ENCODE data around the gene ANKRD33B.

Gene ANKRD33B

DNA sequence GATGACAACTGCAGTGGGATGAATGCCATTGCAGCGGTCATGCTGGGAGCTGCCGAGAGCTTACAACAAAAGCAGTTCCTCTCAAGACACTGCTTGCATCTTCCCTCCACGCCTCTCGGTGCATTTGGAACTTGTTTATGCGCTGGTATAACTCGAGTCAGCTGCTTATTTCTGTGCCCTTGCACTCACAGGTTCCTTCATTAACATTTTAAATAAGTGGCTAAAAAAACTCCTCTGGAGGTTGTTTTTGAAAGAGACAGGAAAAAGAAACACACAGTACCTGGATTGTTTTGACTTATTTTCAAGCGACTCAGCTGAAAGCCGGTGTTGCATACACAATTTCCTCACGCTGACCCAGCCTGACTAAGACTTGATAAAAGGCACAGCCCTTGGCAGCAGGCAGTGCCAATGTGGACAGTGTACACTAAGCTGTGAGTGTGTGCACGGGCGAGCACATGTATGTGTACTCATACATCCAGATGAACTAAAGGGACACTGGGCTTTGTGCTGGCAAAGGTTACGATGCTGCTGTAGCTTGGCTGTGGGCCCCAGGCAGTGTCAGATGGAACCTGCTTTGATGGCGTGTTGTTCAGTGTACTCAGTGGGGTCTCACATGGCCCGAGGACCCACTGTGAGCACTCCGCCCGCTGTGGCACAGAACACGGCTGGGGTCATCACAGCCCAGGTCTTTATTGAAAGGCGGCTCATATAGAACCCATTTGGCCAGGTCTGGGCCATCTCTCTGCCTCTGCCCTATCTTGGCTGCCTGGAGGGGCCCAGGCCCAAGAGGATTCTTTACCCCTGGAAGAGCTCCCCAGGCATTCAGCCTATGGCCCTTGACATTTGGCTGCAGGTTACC, 92.3 kb downstream of the ANKRD33B start:
- Histone ChIP-seq H3K4me2 (ENCODE audit: insufficient read depth, low read length) (no peak overlapping the region), H3K9me3 (ENCODE audit: insufficient read depth, low read length, severe bottlenecking) (no peaks in the 10 kb centered on the region), H4K20me1 (ENCODE audit: insufficient read depth, low read length) (peaks cover 44% of the 10 kb centered on the region; the same call in 1 of the 2 replicates), H3K4me1 (ENCODE audit: insufficient read depth, low read length) (no peaks in the 10 kb centered on the region), H3K9ac (ENCODE audit: low read depth, low read length) (no peak overlapping the region), H3K27me3 (ENCODE audit: insufficient read depth, low read length, poor library complexity) (no peaks in the 10 kb centered on the region), H3K4me3 (ENCODE audit: low read depth in 1 of 2, low read length in 2 of 2) (no peak overlapping the region), H3K79me2 (ENCODE audit: insufficient read depth, low read length) (no peaks in the 10 kb centered on the region), H2AFZ (ENCODE audit: low read depth, low read length) (no peak overlapping the region), H3K27ac (ENCODE audit: low read length) (no peak overlapping the region), H3K36me3 (ENCODE audit: insufficient read depth, low read length) (peaks cover 50% of the 10 kb centered on the region)
- TF ChIP-seq, protein P1, sequence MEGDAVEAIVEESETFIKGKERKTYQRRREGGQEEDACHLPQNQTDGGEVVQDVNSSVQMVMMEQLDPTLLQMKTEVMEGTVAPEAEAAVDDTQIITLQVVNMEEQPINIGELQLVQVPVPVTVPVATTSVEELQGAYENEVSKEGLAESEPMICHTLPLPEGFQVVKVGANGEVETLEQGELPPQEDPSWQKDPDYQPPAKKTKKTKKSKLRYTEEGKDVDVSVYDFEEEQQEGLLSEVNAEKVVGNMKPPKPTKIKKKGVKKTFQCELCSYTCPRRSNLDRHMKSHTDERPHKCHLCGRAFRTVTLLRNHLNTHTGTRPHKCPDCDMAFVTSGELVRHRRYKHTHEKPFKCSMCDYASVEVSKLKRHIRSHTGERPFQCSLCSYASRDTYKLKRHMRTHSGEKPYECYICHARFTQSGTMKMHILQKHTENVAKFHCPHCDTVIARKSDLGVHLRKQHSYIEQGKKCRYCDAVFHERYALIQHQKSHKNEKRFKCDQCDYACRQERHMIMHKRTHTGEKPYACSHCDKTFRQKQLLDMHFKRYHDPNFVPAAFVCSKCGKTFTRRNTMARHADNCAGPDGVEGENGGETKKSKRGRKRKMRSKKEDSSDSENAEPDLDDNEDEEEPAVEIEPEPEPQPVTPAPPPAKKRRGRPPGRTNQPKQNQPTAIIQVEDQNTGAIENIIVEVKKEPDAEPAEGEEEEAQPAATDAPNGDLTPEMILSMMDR (IDR thresholded peaks at IDR 0.05; ENCODE audit: borderline replicate concordance, extremely low read depth, low read length, poor library complexity, severe bottlenecking) = no peak
- TF ChIP-seq EZH2 (IDR thresholded peaks at IDR 0.05; ENCODE audit: borderline replicate concordance, low read depth, low read length, severe bottlenecking) = no peak
- no peak for ATAC-seq (ENCODE audit: insufficient read depth, low read depth)
- no peak for DNase-seq

DNA sequence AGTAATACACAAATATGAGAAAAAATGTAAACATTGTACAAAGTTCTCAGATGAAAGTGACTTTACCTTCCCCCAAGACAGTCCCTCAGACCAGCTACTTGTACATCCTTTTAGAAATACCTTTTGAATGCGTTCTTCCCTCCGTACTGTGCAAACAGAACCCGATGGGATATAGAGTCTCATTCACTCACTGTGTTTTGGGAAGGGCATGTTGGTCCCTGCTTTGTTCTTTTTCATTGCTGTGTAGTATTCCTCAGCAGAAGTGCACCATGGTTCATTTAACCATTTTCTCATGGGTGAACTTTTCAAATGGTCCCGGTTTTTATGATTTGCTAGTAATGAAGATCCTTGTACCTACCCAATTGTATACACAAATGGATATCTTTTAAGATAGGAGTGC, 94.4 kb downstream of the ANKRD33B start:
- no peak overlapping the region for H2AFZ ChIP-seq (ENCODE audit: low read depth, low read length)
- no peak overlapping the region for H3K27ac ChIP-seq (ENCODE audit: low read length)
- DNase-seq = no peak
- H3K4me3 ChIP-seq (ENCODE audit: low read depth in 1 of 2, low read length in 2 of 2) = no peak overlapping the region
- peaks cover 30% of the 10 kb centered on the region for H3K36me3 ChIP-seq (ENCODE audit: insufficient read depth, low read length)
- no peak overlapping the region for H3K9ac ChIP-seq (ENCODE audit: low read depth, low read length)
- no peaks in the 10 kb centered on the region for H3K79me2 ChIP-seq (ENCODE audit: insufficient read depth, low read length)
- TF ChIP-seq EZH2 (IDR thresholded peaks at IDR 0.05; ENCODE audit: borderline replicate concordance, low read depth, low read length, severe bottlenecking) = no peak
- TF ChIP-seq, protein P1 (IDR thresholded peaks at IDR 0.05; ENCODE audit: borderline replicate concordance, extremely low read depth, low read length, poor library complexity, severe bottlenecking) = no peak
- no peak for ATAC-seq (ENCODE audit: insufficient read depth, low read depth)
- peaks cover 31% of the 10 kb centered on the region; the same call in 1 of the 2 replicates for H4K20me1 ChIP-seq (ENCODE audit: insufficient read depth, low read length)
- H3K9me3 ChIP-seq (ENCODE audit: insufficient read depth, low read length, severe bottlenecking) = no peaks in the 10 kb centered on the region
- no peaks in the 10 kb centered on the region for H3K4me1 ChIP-seq (ENCODE audit: insufficient read depth, low read length)
- no peak overlapping the region for H3K4me2 ChIP-seq (ENCODE audit: insufficient read depth, low read length)
- H3K27me3 ChIP-seq (ENCODE audit: insufficient read depth, low read length, poor library complexity) = no peaks in the 10 kb centered on the region

DNA sequence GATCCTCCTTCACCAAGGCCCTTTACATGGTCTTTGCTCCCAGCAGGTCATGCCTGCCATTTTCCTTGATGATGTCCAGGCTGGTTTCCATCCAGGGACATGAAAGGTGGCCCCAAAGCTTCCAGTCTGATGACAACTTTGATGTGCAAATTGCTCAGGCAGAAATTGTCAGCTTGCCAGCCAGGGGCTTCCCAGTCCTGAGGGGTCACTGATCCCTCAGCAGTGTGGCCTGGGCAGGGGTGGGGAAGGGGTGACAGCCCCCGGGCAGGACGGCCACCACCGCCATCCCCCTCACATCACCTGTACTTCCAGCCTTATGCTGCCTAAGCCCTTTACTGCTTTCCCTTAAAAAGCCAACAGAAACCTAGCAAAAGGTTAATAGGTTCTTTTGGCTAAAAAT, 96.3 kb downstream of the ANKRD33B start:
- Histone ChIP-seq H3K4me1 (ENCODE audit: insufficient read depth, low read length) (no peaks in the 10 kb centered on the region), H3K27me3 (ENCODE audit: insufficient read depth, low read length, poor library complexity) (no peaks in the 10 kb centered on the region), H3K4me2 (ENCODE audit: insufficient read depth, low read length) (no peak overlapping the region), H3K79me2 (ENCODE audit: insufficient read depth, low read length) (no peaks in the 10 kb centered on the region), H3K27ac (ENCODE audit: low read length) (no peak overlapping the region), H3K36me3 (ENCODE audit: insufficient read depth, low read length) (peaks cover 13% of the 10 kb centered on the region), H3K9ac (ENCODE audit: low read depth, low read length) (no peak overlapping the region), H2AFZ (ENCODE audit: low read depth, low read length) (no peak overlapping the region), H4K20me1 (ENCODE audit: insufficient read depth, low read length) (peaks cover 15% of the 10 kb centered on the region; the same call in 1 of the 2 replicates), H3K4me3 (ENCODE audit: low read depth in 1 of 2, low read length in 2 of 2) (no peak overlapping the region), H3K9me3 (ENCODE audit: insufficient read depth, low read length, severe bottlenecking) (no peaks in the 10 kb centered on the region)
- no peak for ATAC-seq (ENCODE audit: insufficient read depth, low read depth)
- no peak for DNase-seq
- TF ChIP-seq EZH2 (IDR thresholded peaks at IDR 0.05; ENCODE audit: borderline replicate concordance, low read depth, low read length, severe bottlenecking) = no peak
- TF ChIP-seq, protein P1 (IDR thresholded peaks at IDR 0.05; ENCODE audit: borderline replicate concordance, extremely low read depth, low read length, poor library complexity, severe bottlenecking) = no peak

Data from DND-41 (cell line).